ENCODE measurements around the gene EXOC3.
"Not testable (repeated sequence)": the region's sequence is repeated elsewhere in the genome, so short reads cannot be mapped to it uniquely, and the experiment has no call there.

Gene EXOC3

DNA sequence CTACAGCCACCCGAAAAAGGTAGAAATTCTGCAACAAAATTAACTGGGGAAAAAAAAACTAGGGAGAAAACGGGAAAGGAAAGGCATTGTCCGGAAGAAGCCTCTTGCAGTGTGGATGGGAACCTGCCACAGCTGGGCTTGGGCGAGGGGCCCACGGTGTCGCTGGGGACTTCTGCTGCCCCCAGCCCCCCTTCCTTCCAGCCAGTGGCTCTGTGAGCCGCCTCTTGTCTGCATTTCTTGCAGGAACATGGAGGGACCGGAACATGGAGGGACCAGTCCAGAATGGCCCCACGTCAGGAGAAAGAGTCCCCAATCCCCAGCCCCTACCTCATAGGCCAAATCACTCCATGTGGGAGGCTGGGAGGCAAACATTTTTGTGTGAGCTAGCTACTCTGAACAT is 36.9 kb upstream of the EXOC3 start:
- no peak for DNase-seq
- TF ChIP-seq, protein P1, sequence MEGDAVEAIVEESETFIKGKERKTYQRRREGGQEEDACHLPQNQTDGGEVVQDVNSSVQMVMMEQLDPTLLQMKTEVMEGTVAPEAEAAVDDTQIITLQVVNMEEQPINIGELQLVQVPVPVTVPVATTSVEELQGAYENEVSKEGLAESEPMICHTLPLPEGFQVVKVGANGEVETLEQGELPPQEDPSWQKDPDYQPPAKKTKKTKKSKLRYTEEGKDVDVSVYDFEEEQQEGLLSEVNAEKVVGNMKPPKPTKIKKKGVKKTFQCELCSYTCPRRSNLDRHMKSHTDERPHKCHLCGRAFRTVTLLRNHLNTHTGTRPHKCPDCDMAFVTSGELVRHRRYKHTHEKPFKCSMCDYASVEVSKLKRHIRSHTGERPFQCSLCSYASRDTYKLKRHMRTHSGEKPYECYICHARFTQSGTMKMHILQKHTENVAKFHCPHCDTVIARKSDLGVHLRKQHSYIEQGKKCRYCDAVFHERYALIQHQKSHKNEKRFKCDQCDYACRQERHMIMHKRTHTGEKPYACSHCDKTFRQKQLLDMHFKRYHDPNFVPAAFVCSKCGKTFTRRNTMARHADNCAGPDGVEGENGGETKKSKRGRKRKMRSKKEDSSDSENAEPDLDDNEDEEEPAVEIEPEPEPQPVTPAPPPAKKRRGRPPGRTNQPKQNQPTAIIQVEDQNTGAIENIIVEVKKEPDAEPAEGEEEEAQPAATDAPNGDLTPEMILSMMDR (IDR thresholded peaks at IDR 0.05; ENCODE audit: low read depth, low read length, missing control alignments) = no peak
- Histone ChIP-seq H3K36me3 (replicated peaks) (no peaks in the 10 kb centered on the region), H3K4me3 (ENCODE audit: low read depth, low read length) (no peak overlapping the region), H3K27me3 (replicated peaks) (no peaks in the 10 kb centered on the region), H3K27ac (no peak overlapping the region)
- in situ Hi-C loops (cut with HindIII; ENCODE audit: low pct_ligation_motif_present, low sequenced_read_pairs) = no loop called here

DNA sequence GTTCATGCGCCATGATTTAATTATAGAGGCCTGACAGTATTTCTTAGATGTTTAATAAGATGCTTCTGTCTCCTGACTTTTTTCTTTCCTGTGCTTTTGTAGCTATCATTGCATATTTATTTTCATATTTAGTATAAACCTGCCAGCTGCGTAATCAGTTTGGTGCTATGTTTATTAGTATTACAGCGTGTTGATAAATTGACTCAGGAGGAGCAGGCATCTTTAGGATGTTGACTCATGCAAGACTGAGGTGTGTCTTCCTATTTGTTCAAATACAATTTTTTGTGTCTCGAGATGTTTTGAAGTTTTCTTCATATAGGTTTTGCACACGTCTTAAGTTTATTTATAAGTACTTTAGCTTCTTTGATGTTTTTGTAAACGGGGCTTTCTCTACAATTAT is 35.9 kb upstream of the EXOC3 start:
- Histone ChIP-seq H3K4me3 (ENCODE audit: low read depth, low read length) (no peak overlapping the region), H3K27me3 (replicated peaks) (no peaks in the 10 kb centered on the region), H3K36me3 (replicated peaks) (no peaks in the 10 kb centered on the region), H3K27ac (no peak overlapping the region)
- TF ChIP-seq, protein P1 (IDR thresholded peaks at IDR 0.05; ENCODE audit: low read depth, low read length, missing control alignments) = no peak
- no peak for DNase-seq
- in situ Hi-C loops (cut with HindIII; ENCODE audit: low pct_ligation_motif_present, low sequenced_read_pairs) = no loop called here

DNA sequence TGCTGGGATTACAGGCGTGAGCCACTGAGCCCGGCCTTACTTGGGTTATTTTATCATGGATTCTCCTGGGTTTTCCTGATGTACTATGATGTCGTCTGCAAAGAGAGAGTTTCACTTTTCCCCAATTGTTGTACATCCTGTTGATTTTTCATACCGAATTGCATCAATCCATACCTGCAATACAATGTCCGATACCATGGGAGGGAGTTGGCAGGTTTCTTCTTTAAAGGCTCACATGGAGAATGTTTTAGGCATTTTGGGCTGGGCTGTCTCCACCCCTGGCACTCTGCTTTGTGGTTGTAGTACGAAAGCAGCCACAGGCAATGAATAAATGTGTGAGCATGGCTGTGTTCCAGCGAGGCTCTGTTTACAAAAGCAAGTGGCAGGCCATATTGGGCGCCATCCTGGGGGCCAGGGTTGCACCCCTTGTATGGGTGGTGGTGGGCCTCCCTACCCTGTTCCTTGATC is 35.1 kb upstream of the EXOC3 start:
- Histone ChIP-seq H3K4me3 (ENCODE audit: low read depth, low read length) (no peak overlapping the region), H3K36me3 (replicated peaks) (no peaks in the 10 kb centered on the region), H3K27me3 (replicated peaks) (no peaks in the 10 kb centered on the region), H3K27ac (no peak overlapping the region)
- in situ Hi-C loops (cut with HindIII; ENCODE audit: low pct_ligation_motif_present, low sequenced_read_pairs) = no loop called here
- TF ChIP-seq, protein P1 (IDR thresholded peaks at IDR 0.05; ENCODE audit: low read depth, low read length, missing control alignments) = no peak
- DNase-seq = no peak

DNA sequence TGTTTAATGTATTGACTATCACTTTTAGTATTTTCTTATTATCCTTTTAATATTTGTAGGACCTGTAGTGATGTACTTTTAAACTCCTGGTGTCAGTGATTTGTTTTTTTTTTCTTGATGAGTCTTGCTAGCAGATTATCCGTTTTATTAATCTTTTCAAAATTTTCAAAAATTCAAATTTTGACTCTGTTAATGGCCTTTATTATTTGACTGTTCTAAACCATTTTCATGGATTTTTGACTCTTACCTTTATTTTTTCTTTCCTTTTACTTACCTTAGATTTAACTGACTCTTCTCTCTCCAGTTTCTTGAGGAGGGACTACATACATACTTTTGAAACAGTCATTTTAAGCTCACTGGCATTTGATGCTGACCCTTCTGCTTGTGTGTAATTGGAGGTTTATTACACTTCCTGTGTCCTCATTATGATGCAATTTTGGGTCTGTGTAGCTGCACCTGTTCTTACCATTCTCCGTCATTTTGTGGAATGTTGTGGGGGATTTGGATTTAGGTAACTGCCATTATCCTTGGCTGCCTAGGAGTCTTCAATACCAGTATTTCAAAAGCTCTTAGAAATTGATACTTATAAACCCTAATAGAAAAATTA is 32.0 kb upstream of the EXOC3 start:
- TF ChIP-seq, protein P1 (IDR thresholded peaks at IDR 0.05; ENCODE audit: low read depth, low read length, missing control alignments) = no peak
- H3K27ac ChIP-seq = no peak overlapping the region
- no peak for DNase-seq
- H3K27me3 ChIP-seq (replicated peaks) = no peaks in the 10 kb centered on the region
- no peak overlapping the region for H3K4me3 ChIP-seq (ENCODE audit: low read depth, low read length)
- no peaks in the 10 kb centered on the region for H3K36me3 ChIP-seq (replicated peaks)
- in situ Hi-C loops (cut with HindIII; ENCODE audit: low pct_ligation_motif_present, low sequenced_read_pairs) = no loop called here

DNA sequence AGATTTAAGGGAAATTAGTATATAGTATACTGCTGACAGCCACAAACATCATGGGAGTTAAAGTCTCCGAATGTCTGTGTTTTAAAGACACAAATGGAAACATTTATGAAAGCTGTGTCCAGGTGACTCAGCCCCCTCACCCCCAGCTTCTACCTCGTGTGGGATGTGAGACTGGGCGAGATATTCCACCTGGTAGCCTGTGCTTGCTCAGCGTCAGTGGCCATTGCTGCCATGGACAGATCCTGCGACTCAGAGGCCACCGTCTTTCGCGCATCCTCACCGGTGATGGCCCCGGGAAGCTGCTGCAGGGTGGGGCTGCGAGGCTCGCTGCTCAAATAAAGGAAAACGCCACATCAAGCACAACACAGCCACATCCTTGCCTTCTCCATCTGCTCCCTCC is 31.2 kb upstream of the EXOC3 start:
- no peak overlapping the region for H3K4me3 ChIP-seq (ENCODE audit: low read depth, low read length)
- in situ Hi-C loops (cut with HindIII; ENCODE audit: low pct_ligation_motif_present, low sequenced_read_pairs) = no loop called here
- TF ChIP-seq, protein P1 (IDR thresholded peaks at IDR 0.05; ENCODE audit: low read depth, low read length, missing control alignments) = no peak
- no peak for DNase-seq
- no peak overlapping the region for H3K27ac ChIP-seq
- no peaks in the 10 kb centered on the region for H3K27me3 ChIP-seq (replicated peaks)
- H3K36me3 ChIP-seq (replicated peaks) = no peaks in the 10 kb centered on the region

DNA sequence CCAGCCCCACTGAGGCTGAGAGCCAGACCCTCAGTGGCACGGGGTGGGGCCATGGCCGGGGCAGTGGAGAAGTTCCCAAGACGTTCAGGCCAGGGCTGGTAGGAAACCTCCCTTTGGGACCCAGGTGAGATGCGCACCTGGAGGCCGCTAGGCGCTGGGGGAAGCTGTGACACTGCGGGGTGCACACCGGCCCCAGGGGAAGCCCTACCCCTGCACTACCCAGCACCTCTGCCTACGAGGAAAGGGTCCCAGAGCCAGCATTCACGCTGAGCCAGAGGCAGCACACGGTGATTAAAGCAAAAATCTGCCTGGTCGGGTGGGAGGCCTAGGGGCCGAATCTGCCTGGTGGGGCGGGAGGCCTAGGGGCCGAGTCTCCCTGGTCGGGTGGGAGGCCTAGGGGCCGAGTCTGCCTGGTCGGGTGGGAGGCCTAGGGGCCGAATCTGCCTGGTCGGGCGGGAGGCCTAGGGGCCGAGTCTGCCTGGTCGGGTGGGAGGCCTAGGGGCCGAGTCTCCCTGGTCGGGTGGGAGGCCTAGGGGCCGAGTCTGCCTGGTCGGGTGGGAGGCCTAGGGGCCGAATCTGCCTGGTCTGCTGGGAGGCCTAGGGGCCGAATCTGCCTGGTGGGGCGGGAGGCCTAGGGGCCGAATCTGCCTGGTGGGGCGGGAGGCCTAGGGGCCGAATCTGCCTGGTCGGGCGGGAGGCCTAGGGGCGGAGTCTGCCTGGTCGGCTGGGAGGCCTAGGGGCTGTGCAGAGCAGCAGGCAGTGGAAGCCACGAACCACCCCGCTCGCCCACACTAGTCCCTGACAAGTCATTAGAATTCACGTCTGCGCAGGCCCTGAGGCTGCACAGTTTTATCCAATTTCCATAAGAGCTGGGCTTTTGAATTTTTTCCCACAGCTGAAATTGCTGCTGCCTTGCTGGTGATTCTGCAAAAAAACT is 27.7 kb upstream of the EXOC3 start:
- H3K27ac ChIP-seq; H3K4me3 ChIP-seq (ENCODE audit: low read depth, low read length); H3K36me3 ChIP-seq (replicated peaks); H3K27me3 ChIP-seq (replicated peaks); DNase-seq; in situ Hi-C loops (cut with HindIII; ENCODE audit: low pct_ligation_motif_present, low sequenced_read_pairs): not testable (repeated sequence)
